HepG2 (cell line): ENCODE data around the gene UPB1. TPM values are rescaled to one million over a fixed set of nuclear protein-coding genes. Genes with fewer than 3 reads are reported as not detected.

Experiments used
- CBX5 ChIP-seq: sonication (generic); formaldehyde crosslinking; IDR thresholded peaks from 2 replicates; pipeline ENCODE4 v1.4.0; 2020; ENCODE audit warnings: missing genetic modification reagents, borderline replicate concordance
- ELF4 ChIP-seq: sonication (generic); formaldehyde crosslinking; IDR thresholded peaks from 2 replicates; pipeline ENCODE4 v1.5.0; 2020; ENCODE audit warnings: missing genetic modification reagents, mild to moderate bottlenecking, moderate library complexity, borderline replicate concordance
- GATAD1 ChIP-seq: IDR thresholded peaks from 2 replicates; pipeline ENCODE4 v1.6.1; 2016; ENCODE audit warnings: missing genetic modification reagents, missing compliant biosample characterization
- HMG20A ChIP-seq: IDR thresholded peaks from 2 replicates; pipeline ENCODE4 v1.6.1; 2016; ENCODE audit warnings: borderline replicate concordance
- KDM1A ChIP-seq: IDR thresholded peaks from 2 replicates; pipeline ENCODE4 v1.6.1; 2016; ENCODE audit warnings: missing compliant biosample characterization
- KLF12 ChIP-seq: sonication (generic); formaldehyde crosslinking; IDR thresholded peaks from 2 replicates; pipeline ENCODE4 v1.4.0; 2020; ENCODE audit warnings: missing genetic modification reagents, borderline replicate concordance
- NCOR1 ChIP-seq: fragments of 200-600 bp; sonication (generic); IDR thresholded peaks from 2 replicates; pipeline ENCODE4 v1.7.0; 2017; ENCODE audit warnings: antibody characterized with exemption, low read length, borderline replicate concordance
- POLR2AphosphoS5 ChIP-seq: IDR thresholded peaks from 2 replicates; pipeline ENCODE4 v1.6.1; 2012; ENCODE audit warnings: low read depth, low read length
- RXRA ChIP-seq: sonication (generic); formaldehyde crosslinking; IDR thresholded peaks from 2 replicates; pipeline ENCODE4 v1.5.1; 2020; ENCODE audit warnings: missing genetic modification reagents
- RXRB ChIP-seq: IDR thresholded peaks from 2 replicates; pipeline ENCODE4 v1.6.1; 2016; ENCODE audit warnings: borderline replicate concordance, missing genetic modification reagents, missing compliant biosample characterization
- SIN3A ChIP-seq: IDR thresholded peaks from 2 replicates; pipeline ENCODE4 v1.6.1; 2011; ENCODE audit warnings: low read depth, mild to moderate bottlenecking, control low read depth, low read length, borderline replicate concordance
- TCF12 ChIP-seq, 2 experiments: fragments of 450-650 bp in 1 of 2; sonication (generic) in 1 of 2; formaldehyde crosslinking in 1 of 2; IDR thresholded peaks; 2 replicates each; pipeline versions ENCODE4 v1.6.1 to v1.8.0; 2017 to 2022; ENCODE audit warnings: antibody characterized with exemption in 1 of 2, mild to moderate bottlenecking in 1 of 2, missing genetic modification reagents in 1 of 2, moderate library complexity in 1 of 2
- ZNF468 ChIP-seq: sonication (generic); formaldehyde crosslinking; IDR thresholded peaks from 2 replicates; pipeline ENCODE4 v1.8.0; 2022; ENCODE audit warnings: mild to moderate bottlenecking, moderate library complexity, missing genetic modification reagents
- ZNF557 ChIP-seq: sonication (generic); formaldehyde crosslinking; IDR thresholded peaks from 2 replicates; pipeline ENCODE4 v1.4.0; 2020; ENCODE audit warnings: missing genetic modification reagents
- polyA plus RNA-seq, 8 experiments: library from polyadenylated mRNA; depleted of rRNA in 3 of 8; stranded (reverse) in 7 of 8; unstranded in 1 of 8; fragments of >200 nt; fragmentation: Illumina TruSeq in 4 of 8; extraction: Trizol in 4 of 8; gene quantifications; 2 replicates each; pipeline versions ENCODE4 v1.2.1 to v1.2.3, GENCODE V29; 2011 to 2016; ENCODE audit warnings: low read depth in 4 of 8, missing spikeins in 1 of 8, mixed read lengths in 1 of 8; ENCODE audit not compliant: insufficient read depth in 1 of 8
- total RNA-seq, 5 experiments: library from RNA; depleted of rRNA; stranded (reverse); fragments of >200 nt; fragmentation: Illumina TruSeq; extraction: Trizol; gene quantifications; 2 replicates each; pipeline ENCODE4 v1.2.3, GENCODE V29; 2016; ENCODE audit warnings: low read depth in 1 of 5
- TF ChIP-seq, protein P1 (sequence below): sonication (generic); formaldehyde crosslinking; IDR thresholded peaks from 2 replicates; pipeline ENCODE4 v1.4.0; 2020; ENCODE audit warnings: missing genetic modification reagents
- TF ChIP-seq, protein P2 (sequence below): sonication (generic); formaldehyde crosslinking; IDR thresholded peaks from 2 replicates; pipeline ENCODE4 v1.8.1; 2023; ENCODE audit warnings: mild to moderate bottlenecking, missing genetic modification reagents
- TF ChIP-seq, protein P3 (sequence below): sonication (generic); formaldehyde crosslinking; IDR thresholded peaks from 2 replicates; pipeline ENCODE4 v1.8.0; 2022; ENCODE audit warnings: mild to moderate bottlenecking, missing genetic modification reagents
- TF ChIP-seq, protein P4 (sequence below): IDR thresholded peaks from 2 replicates; pipeline ENCODE4 v1.4.0; 2020; ENCODE audit warnings: mild to moderate bottlenecking, missing genetic modification reagents

The UPB1 gene
- total and polyA plus RNA-seq, 2 of the 13 experiments (the other 11 are each of a cell fraction or from before 2014, with no cell fraction given), result 0.38 to 1.2 TPM

DNA sequence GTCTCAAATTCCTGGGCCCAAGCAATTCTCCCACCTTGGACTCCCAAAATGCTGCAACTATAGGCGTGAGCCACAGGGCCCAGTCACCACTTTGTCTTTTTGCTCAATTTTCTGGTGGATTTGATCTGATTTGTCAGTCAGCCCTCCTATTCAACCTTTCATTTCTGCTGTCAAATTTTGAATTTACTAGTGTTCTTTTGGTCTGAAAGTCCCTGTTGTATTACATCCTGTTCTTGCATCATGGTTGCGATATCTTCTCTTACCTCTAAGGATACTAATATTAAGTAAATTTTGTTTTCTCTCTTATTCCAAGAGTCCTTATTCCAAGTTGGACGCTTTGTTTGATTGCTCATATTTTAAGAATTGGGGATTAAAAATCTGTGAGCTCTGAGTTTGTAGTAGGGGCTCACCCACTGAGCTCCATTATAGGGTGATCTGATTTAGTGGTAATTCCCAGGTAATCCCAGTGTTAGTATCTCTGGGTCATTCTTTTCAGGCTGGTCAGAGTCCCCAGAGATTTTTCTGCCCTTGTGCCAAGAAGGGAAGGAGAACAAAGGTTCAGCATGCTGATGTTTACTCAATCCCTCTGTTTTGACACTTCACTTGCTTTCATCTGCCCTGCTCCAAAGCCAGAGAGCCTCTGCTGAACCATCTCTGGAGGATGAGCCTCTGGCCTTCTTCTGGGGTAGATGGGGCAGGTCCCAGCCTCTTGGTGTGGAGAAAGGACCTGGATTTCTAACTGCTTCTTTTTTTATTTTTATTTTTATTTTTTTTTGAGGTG is 10.0 kb downstream of the UPB1 start (continued):
- TF ChIP-seq, protein P1, sequence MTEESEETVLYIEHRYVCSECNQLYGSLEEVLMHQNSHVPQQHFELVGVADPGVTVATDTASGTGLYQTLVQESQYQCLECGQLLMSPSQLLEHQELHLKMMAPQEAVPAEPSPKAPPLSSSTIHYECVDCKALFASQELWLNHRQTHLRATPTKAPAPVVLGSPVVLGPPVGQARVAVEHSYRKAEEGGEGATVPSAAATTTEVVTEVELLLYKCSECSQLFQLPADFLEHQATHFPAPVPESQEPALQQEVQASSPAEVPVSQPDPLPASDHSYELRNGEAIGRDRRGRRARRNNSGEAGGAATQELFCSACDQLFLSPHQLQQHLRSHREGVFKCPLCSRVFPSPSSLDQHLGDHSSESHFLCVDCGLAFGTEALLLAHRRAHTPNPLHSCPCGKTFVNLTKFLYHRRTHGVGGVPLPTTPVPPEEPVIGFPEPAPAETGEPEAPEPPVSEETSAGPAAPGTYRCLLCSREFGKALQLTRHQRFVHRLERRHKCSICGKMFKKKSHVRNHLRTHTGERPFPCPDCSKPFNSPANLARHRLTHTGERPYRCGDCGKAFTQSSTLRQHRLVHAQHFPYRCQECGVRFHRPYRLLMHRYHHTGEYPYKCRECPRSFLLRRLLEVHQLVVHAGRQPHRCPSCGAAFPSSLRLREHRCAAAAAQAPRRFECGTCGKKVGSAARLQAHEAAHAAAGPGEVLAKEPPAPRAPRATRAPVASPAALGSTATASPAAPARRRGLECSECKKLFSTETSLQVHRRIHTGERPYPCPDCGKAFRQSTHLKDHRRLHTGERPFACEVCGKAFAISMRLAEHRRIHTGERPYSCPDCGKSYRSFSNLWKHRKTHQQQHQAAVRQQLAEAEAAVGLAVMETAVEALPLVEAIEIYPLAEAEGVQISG (CRISPR knock-in tag), result 0 out of 2 replicates have a peak, but pooled peaks have one; percentile 19
- TF ChIP-seq POLR2AphosphoS5 (peak; percentile 41; the same call in 1 of the 2 replicates), RXRA (peak; percentile 63; the same call in 1 of the 2 replicates), KLF12 (CRISPR knock-in tag) (peak; percentile 48; the same call in 1 of the 2 replicates), ZNF557 (CRISPR knock-in tag) (0 out of 2 replicates have a peak, but pooled peaks have one; percentile 48), GATAD1 (peak; percentile 60), TCF12 (IDR thresholded peaks at IDR 0.05) (no peak), TCF12 (CRISPR knock-in tag; IDR thresholded peaks at IDR 0.05) (no peak), CBX5 (CRISPR knock-in tag) (0 out of 2 replicates have a peak, but pooled peaks have one; percentile 37), HMG20A (peak; percentile 92), ELF4 (0 out of 2 replicates have a peak, but pooled peaks have one; percentile 21), NCOR1 (peak; percentile 41; the same call in 1 of the 2 replicates), ZNF468 (CRISPR knock-in tag) (no peak), KDM1A (peak; percentile 62; the same call in 1 of the 2 replicates), SIN3A (0 out of 2 replicates have a peak, but pooled peaks have one; percentile 49), RXRB (CRISPR knock-in tag) (peak; percentile 92)
- TF ChIP-seq, protein P2, sequence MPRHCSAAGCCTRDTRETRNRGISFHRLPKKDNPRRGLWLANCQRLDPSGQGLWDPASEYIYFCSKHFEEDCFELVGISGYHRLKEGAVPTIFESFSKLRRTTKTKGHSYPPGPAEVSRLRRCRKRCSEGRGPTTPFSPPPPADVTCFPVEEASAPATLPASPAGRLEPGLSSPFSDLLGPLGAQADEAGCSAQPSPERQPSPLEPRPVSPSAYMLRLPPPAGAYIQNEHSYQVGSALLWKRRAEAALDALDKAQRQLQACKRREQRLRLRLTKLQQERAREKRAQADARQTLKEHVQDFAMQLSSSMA (CRISPR knock-in tag), result no peak
- TF ChIP-seq, protein P3, sequence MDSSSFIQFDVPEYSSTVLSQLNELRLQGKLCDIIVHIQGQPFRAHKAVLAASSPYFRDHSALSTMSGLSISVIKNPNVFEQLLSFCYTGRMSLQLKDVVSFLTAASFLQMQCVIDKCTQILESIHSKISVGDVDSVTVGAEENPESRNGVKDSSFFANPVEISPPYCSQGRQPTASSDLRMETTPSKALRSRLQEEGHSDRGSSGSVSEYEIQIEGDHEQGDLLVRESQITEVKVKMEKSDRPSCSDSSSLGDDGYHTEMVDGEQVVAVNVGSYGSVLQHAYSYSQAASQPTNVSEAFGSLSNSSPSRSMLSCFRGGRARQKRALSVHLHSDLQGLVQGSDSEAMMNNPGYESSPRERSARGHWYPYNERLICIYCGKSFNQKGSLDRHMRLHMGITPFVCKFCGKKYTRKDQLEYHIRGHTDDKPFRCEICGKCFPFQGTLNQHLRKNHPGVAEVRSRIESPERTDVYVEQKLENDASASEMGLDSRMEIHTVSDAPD, result 0 out of 2 replicates have a peak, but pooled peaks have one; percentile 71
- TF ChIP-seq, protein P4, sequence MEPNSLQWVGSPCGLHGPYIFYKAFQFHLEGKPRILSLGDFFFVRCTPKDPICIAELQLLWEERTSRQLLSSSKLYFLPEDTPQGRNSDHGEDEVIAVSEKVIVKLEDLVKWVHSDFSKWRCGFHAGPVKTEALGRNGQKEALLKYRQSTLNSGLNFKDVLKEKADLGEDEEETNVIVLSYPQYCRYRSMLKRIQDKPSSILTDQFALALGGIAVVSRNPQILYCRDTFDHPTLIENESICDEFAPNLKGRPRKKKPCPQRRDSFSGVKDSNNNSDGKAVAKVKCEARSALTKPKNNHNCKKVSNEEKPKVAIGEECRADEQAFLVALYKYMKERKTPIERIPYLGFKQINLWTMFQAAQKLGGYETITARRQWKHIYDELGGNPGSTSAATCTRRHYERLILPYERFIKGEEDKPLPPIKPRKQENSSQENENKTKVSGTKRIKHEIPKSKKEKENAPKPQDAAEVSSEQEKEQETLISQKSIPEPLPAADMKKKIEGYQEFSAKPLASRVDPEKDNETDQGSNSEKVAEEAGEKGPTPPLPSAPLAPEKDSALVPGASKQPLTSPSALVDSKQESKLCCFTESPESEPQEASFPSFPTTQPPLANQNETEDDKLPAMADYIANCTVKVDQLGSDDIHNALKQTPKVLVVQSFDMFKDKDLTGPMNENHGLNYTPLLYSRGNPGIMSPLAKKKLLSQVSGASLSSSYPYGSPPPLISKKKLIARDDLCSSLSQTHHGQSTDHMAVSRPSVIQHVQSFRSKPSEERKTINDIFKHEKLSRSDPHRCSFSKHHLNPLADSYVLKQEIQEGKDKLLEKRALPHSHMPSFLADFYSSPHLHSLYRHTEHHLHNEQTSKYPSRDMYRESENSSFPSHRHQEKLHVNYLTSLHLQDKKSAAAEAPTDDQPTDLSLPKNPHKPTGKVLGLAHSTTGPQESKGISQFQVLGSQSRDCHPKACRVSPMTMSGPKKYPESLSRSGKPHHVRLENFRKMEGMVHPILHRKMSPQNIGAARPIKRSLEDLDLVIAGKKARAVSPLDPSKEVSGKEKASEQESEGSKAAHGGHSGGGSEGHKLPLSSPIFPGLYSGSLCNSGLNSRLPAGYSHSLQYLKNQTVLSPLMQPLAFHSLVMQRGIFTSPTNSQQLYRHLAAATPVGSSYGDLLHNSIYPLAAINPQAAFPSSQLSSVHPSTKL (CRISPR knock-in tag), result peak; percentile 91
